Hepatocyte (in vitro differentiated cells): Measurements from ENCODE around the gene PERM1. TPM values are rescaled to one million over a fixed set of nuclear protein-coding genes. Genes with fewer than 3 reads are reported as not detected.

Experiments used
- DNase-seq: peaks from one replicate; pipeline ENCODE4 v3.0.0-alpha.2; 2016; ENCODE audit warnings: low spot score
- H2AFZ ChIP-seq: fragments of 200-600 bp; sonication (generic); 2 replicates; pipeline ENCODE4 v1.6.0; 2016; ENCODE audit warnings: antibody characterized with exemption, mild to moderate bottlenecking
- H3K27ac ChIP-seq: fragments of 200-600 bp; sonication (generic); 2 replicates; pipeline ENCODE4 v1.5.1; 2016; ENCODE audit warnings: mild to moderate bottlenecking
- H3K27me3 ChIP-seq: fragments of 200-600 bp; sonication (generic); 2 replicates; pipeline ENCODE4 v1.6.1; 2016
- H3K36me3 ChIP-seq: fragments of 200-600 bp; sonication (generic); replicated peaks from 2 replicates; pipeline ENCODE4 v1.5.1; 2016; ENCODE audit warnings: low read depth; ENCODE audit not compliant: insufficient read depth
- H3K4me1 ChIP-seq: fragments of 200-600 bp; sonication (generic); 2 replicates; pipeline ENCODE4 v1.5.1; 2016; ENCODE audit warnings: mild to moderate bottlenecking, moderate library complexity; ENCODE audit not compliant: insufficient read depth
- H3K4me2 ChIP-seq: fragments of 200-600 bp; sonication (generic); 2 replicates; pipeline ENCODE4 v1.6.0; 2016
- H3K4me3 ChIP-seq: fragments of 200-600 bp; sonication (generic); 2 replicates; pipeline ENCODE4 v1.5.1; 2016; ENCODE audit warnings: mild to moderate bottlenecking
- H3K79me2 ChIP-seq: fragments of 200-600 bp; sonication (generic); 2 replicates; pipeline ENCODE4 v1.6.0; 2017; ENCODE audit warnings: mild to moderate bottlenecking
- H3K9me2 ChIP-seq: fragments of 200-600 bp; sonication (generic); replicated peaks from 2 replicates; pipeline ENCODE4 v1.6.0; 2017; ENCODE audit warnings: mild to moderate bottlenecking; ENCODE audit not compliant: insufficient read depth
- H3K9me3 ChIP-seq: fragments of 200-600 bp; sonication (generic); 2 replicates; pipeline ENCODE4 v1.5.1; 2016; ENCODE audit warnings: low read depth, mild to moderate bottlenecking
- H4K20me1 ChIP-seq: fragments of 200-600 bp; sonication (generic); 2 replicates; pipeline ENCODE4 v1.6.0; 2016; ENCODE audit warnings: mild to moderate bottlenecking; ENCODE audit not compliant: insufficient read depth, poor library complexity, severe bottlenecking
- EZH2 ChIP-seq: fragments of 200-600 bp; sonication (generic); IDR thresholded peaks from 2 replicates; pipeline ENCODE4 v1.6.1; 2016; ENCODE audit warnings: antibody characterized with exemption, mild to moderate bottlenecking, borderline replicate concordance
- EZH2phosphoT487 ChIP-seq: fragments of 200-600 bp; sonication (generic); IDR thresholded peaks from one replicate; pipeline ENCODE4 v1.6.1; 2018; ENCODE audit warnings: antibody characterized with exemption, mild to moderate bottlenecking, low read depth, moderate library complexity; ENCODE audit not compliant: unreplicated experiment, severe bottlenecking
- WGBS: methylation state at CpG from one replicate; pipeline ENCODE4 v1.1.6; 2016; ENCODE audit warnings: low lambda C conversion rate; ENCODE audit errors: missing lambda C conversion rate; 5-methylcytosine and 5-hydroxymethylcytosine counted together
- polyA plus RNA-seq: library from polyadenylated mRNA; unstranded; fragments of >200 nt; fragmentation: Nextera tagmentation; extraction: Ambion mirVana; gene quantifications from 2 replicates; pipeline ENCODE4 v1.2.1, GENCODE V29; 2016
- total RNA-seq: library from RNA; depleted of rRNA; stranded (reverse); fragments of >200 nt; gene quantifications from 2 replicates; pipeline ENCODE4 v1.2.3, GENCODE V29; 2014
- TF ChIP-seq, protein P1 (sequence below): fragments of 200-600 bp; sonication (generic); IDR thresholded peaks from 2 replicates; pipeline ENCODE4 v1.5.1; 2016; ENCODE audit warnings: antibody characterized with exemption, mild to moderate bottlenecking; ENCODE audit not compliant: poor library complexity

Gene PERM1
- total and polyA plus RNA-seq, 2 experiments from 2014 or later = 1.3 TPM; not detected in 1

- H3K36me3 ChIP-seq = no peaks in the 10 kb centered on the region
- peaks cover 6% of the 10 kb centered on the region for H4K20me1 ChIP-seq
- TF ChIP-seq EZH2 = no peak
- no peak for TF ChIP-seq EZH2phosphoT487
- TF ChIP-seq, protein P1, sequence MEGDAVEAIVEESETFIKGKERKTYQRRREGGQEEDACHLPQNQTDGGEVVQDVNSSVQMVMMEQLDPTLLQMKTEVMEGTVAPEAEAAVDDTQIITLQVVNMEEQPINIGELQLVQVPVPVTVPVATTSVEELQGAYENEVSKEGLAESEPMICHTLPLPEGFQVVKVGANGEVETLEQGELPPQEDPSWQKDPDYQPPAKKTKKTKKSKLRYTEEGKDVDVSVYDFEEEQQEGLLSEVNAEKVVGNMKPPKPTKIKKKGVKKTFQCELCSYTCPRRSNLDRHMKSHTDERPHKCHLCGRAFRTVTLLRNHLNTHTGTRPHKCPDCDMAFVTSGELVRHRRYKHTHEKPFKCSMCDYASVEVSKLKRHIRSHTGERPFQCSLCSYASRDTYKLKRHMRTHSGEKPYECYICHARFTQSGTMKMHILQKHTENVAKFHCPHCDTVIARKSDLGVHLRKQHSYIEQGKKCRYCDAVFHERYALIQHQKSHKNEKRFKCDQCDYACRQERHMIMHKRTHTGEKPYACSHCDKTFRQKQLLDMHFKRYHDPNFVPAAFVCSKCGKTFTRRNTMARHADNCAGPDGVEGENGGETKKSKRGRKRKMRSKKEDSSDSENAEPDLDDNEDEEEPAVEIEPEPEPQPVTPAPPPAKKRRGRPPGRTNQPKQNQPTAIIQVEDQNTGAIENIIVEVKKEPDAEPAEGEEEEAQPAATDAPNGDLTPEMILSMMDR = no peak
- H3K27ac ChIP-seq = no peak overlapping the region
- 83% methylated on average over 15 of the region's 18 CpGs for WGBS
- H3K4me3 ChIP-seq = no peak overlapping the region
- no peaks in the 10 kb centered on the region for H3K9me2 ChIP-seq
- H2AFZ ChIP-seq = no peak overlapping the region
- no peak overlapping the region for H3K4me2 ChIP-seq
- H3K9me3 ChIP-seq = no peaks in the 10 kb centered on the region
- peaks cover 38% of the 10 kb centered on the region for H3K27me3 ChIP-seq
- DNase-seq = no peak
- no peaks in the 10 kb centered on the region for H3K79me2 ChIP-seq
- peaks cover 28% of the 10 kb centered on the region for H3K4me1 ChIP-seq
Measured at GRCh38 chr1:930633-931138, 51.2 kb downstream of the PERM1 start.

- Histone ChIP-seq H3K9me3 (no peaks in the 10 kb centered on the region), H2AFZ (no peak overlapping the region), H3K4me1 (peaks cover 24% of the 10 kb centered on the region), H3K27me3 (peaks cover 35% of the 10 kb centered on the region), H3K79me2 (no peaks in the 10 kb centered on the region), H4K20me1 (peaks cover 6% of the 10 kb centered on the region), H3K4me2 (no peak overlapping the region), H3K4me3 (no peak overlapping the region), H3K36me3 (no peaks in the 10 kb centered on the region), H3K9me2 (no peaks in the 10 kb centered on the region), H3K27ac (no peak overlapping the region)
- WGBS = 93% methylated on average over 31 of the region's 40 CpGs
- no peak for DNase-seq
- TF ChIP-seq EZH2phosphoT487 = no peak
- no peak for TF ChIP-seq EZH2
- TF ChIP-seq, protein P1 = no peak
Measured at GRCh38 chr1:929712-930632, 51.9 kb downstream of the PERM1 start.

- peaks cover 26% of the 10 kb centered on the region for H3K4me1 ChIP-seq
- H3K4me3 ChIP-seq = no peak overlapping the region
- peaks cover 6% of the 10 kb centered on the region for H4K20me1 ChIP-seq
- no peaks in the 10 kb centered on the region for H3K9me2 ChIP-seq
- no peak overlapping the region for H3K27ac ChIP-seq
- peaks cover 40% of the 10 kb centered on the region for H3K27me3 ChIP-seq
- no peaks in the 10 kb centered on the region for H3K36me3 ChIP-seq
- no peaks in the 10 kb centered on the region for H3K9me3 ChIP-seq
- WGBS = 87% methylated on average over 40 of the region's 40 CpGs
- H3K79me2 ChIP-seq = no peaks in the 10 kb centered on the region
- DNase-seq = no peak
- TF ChIP-seq EZH2phosphoT487 = no peak
- no peak overlapping the region for H3K4me2 ChIP-seq
- no peak overlapping the region for H2AFZ ChIP-seq
Measured at GRCh38 chr1:928825-929661, 52.9 kb downstream of the PERM1 start.
